Psoas muscle (tissue), 8 donors: Measurements from ENCODE around the gene CMYA5. TPM values are rescaled to one million over a fixed set of nuclear protein-coding genes. Genes with fewer than 3 reads are reported as not detected.

Experiments
- ATAC-seq, 4 donors: fragments of 200-7000 bp; cut with Tn5 transposase; one replicate each; pipeline ENCODE4 v1.9.1; 2020; ENCODE audit warnings: moderate library complexity in 3 of 4, mild to moderate bottlenecking in 2 of 4
- DNase-seq, 2 donors: peaks; one replicate each; pipeline ENCODE4 v3.0.0-alpha.2; 2020
- H3K27ac ChIP-seq: fragments of 200-600 bp; one replicate; pipeline ENCODE4 v1.8.0; 2022
- H3K27me3 ChIP-seq, 3 donors: fragments of 200-600 bp in 1 of 3; one replicate each; pipeline versions ENCODE4 v1.6.1 to v1.8.0; 2013 to 2022; ENCODE audit warnings: low read length in 2 of 3, mild to moderate bottlenecking in 2 of 3, moderate library complexity in 1 of 3; ENCODE audit not compliant: insufficient read depth in 3 of 3
- H3K36me3 ChIP-seq, 2 donors: fragments of 200-600 bp in 1 of 2; one replicate each; pipeline versions ENCODE4 v1.6.1 to v1.8.0; 2013 to 2022; ENCODE audit warnings: low read depth in 1 of 2, mild to moderate bottlenecking in 1 of 2, moderate library complexity in 1 of 2; ENCODE audit not compliant: insufficient read depth in 1 of 2
- H3K4me1 ChIP-seq: fragments of 200-600 bp; one replicate; pipeline ENCODE4 v1.8.0; 2022
- H3K4me3 ChIP-seq: fragments of 200-600 bp; one replicate; pipeline ENCODE4 v1.8.0; 2022; ENCODE audit warnings: mild to moderate bottlenecking
- H3K9me3 ChIP-seq: fragments of 200-600 bp; one replicate; pipeline ENCODE4 v1.8.0; 2022
- WGBS, 3 donors: extraction: QIAGEN DNeasy Blood & Tissue Kit; methylation state at CpG; one replicate each; pipeline versions ENCODE4 v1.1.6 to v1.1.7; 2013; 5-methylcytosine and 5-hydroxymethylcytosine counted together
- intact Hi-C, 2 donors: fragments of 100-400 bp; cut with DNase I; formaldehyde crosslinking; loops; one replicate each; pipeline versions ENCODE4 v1.11.0 to v1.14.2; 2022
- polyA plus RNA-seq, 3 donors: library from polyadenylated mRNA; stranded (reverse); fragments of 200-250 nt; gene quantifications; one replicate each; pipeline ENCODE4 v1.2.3, GENCODE V29; 2013
- total RNA-seq, 4 donors: library from RNA; stranded (reverse); fragmentation: NEBNext Ultra II Directional in 2 of 4; extraction: Animal tissue kit (Norgen Biotek cat#: 25700) in 2 of 4; gene quantifications; one replicate each; pipeline versions ENCODE4 v1.2.1 to v1.2.4, GENCODE V29; 2021 to 2023
- TF ChIP-seq, protein P1 (sequence below): fragments of 200-600 bp; IDR thresholded peaks from one replicate; pipeline ENCODE4 v1.8.0; 2022; ENCODE audit warnings: antibody characterized with exemption
- donor health status: healthy with polysubstance abuse.
- donor health status: DM: no; HTN: no; CAD: no; lungs with moderate emphysema.
- donor health status: Bipolar disorder and iron deficiency.
- donor health status: healthy.
- donor health status: DM: yes; HTN: yes; CAD: no.
- donor health status: DM: no; HTN: no; CAD: no.
- donor health status: DM: no; HTN: no; CAD: no.
- donor health status: DM: yes; HTN: yes; CAD: no.

Gene CMYA5
- total and polyA plus RNA-seq, 7 donors: 290 to 1,472 (median 1,216) TPM

- TF ChIP-seq, protein P1, sequence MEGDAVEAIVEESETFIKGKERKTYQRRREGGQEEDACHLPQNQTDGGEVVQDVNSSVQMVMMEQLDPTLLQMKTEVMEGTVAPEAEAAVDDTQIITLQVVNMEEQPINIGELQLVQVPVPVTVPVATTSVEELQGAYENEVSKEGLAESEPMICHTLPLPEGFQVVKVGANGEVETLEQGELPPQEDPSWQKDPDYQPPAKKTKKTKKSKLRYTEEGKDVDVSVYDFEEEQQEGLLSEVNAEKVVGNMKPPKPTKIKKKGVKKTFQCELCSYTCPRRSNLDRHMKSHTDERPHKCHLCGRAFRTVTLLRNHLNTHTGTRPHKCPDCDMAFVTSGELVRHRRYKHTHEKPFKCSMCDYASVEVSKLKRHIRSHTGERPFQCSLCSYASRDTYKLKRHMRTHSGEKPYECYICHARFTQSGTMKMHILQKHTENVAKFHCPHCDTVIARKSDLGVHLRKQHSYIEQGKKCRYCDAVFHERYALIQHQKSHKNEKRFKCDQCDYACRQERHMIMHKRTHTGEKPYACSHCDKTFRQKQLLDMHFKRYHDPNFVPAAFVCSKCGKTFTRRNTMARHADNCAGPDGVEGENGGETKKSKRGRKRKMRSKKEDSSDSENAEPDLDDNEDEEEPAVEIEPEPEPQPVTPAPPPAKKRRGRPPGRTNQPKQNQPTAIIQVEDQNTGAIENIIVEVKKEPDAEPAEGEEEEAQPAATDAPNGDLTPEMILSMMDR: no peak
- Histone ChIP-seq H3K4me3 (no peak overlapping the region), H3K27me3 (no peaks in the 10 kb centered on the region), H3K4me1 (no peaks in the 10 kb centered on the region), H3K27ac (no peak overlapping the region), H3K9me3 (no peaks in the 10 kb centered on the region), H3K36me3 (no peaks in the 10 kb centered on the region)
- ATAC-seq (no peak), DNase-seq (no peak)
- intact Hi-C loops: no loop called here
- WGBS, 3 donors: 94% methylated on average over 8 of the region's 8 CpGs
Observed at GRCh38 chr5:79847561-79847960, 157.9 kb downstream of the CMYA5 start.

DNA sequence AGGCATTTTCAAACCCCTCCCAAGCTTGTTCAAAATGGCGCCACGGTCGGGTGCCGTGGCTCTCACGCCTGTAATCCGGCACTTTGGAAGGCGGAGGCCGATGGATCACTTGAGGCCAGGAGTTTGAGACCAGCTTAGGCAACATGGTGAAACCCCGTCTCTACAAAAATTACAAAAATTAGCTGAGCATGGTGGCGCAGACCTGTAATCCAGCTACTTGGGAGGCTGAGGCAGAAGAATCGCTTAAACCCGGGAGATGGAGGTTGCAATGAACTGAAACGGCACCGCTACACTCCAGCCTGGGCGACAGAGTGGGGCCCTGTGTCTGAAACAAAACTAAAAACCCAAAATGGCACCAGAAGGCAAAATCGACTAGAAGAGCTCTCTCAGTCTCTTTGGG lies 159.4 kb downstream of the CMYA5 start:
- Histone ChIP-seq H3K27me3 (no peaks in the 10 kb centered on the region), H3K9me3 (no peaks in the 10 kb centered on the region), H3K4me1 (no peaks in the 10 kb centered on the region), H3K4me3 (no peak overlapping the region), H3K36me3 (no peaks in the 10 kb centered on the region), H3K27ac (no peak overlapping the region)
- 97 to 99% (median 98%) methylated on average over 16 of the region's 16 CpGs for WGBS, 3 donors
- intact Hi-C loops: no loop called here
- ATAC-seq: no peak
- DNase-seq: no peak
- TF ChIP-seq, protein P1: no peak

Other genes starting within 250 kb of the CMYA5 start
- 10 to 100 TPM; 32.7 to 52.4 (median 36.2) TPM for gene HOMER1, start 175.7 kb upstream of the CMYA5 start, total RNA-seq
- gene HOMER1, start 175.7 kb upstream of the CMYA5 start, polyA plus RNA-seq: 10 to 100 TPM in 2 of 3 donors, 1 to 10 TPM in 1; 3.2 to 36.5 (median 11.1) TPM
- 10 to 100 TPM; 24.4 to 43.2 (median 29.0) TPM for gene TENT2, start 77.4 kb upstream of the CMYA5 start, total RNA-seq
- 10 to 100 TPM in 1 of 3 donors, 1 to 10 TPM in 2; 9.4 to 16.8 (median 9.7) TPM for gene TENT2, start 77.4 kb upstream of the CMYA5 start, polyA plus RNA-seq